ENCODE measurements around the gene U2AF2. TPM values are rescaled to one million over a fixed set of nuclear protein-coding genes. Genes with fewer than 3 reads are reported as not detected.

The U2AF2 gene
- total and polyA plus RNA-seq, 2 experiments from 2014 or later: 73.1 to 233 TPM

DNA sequence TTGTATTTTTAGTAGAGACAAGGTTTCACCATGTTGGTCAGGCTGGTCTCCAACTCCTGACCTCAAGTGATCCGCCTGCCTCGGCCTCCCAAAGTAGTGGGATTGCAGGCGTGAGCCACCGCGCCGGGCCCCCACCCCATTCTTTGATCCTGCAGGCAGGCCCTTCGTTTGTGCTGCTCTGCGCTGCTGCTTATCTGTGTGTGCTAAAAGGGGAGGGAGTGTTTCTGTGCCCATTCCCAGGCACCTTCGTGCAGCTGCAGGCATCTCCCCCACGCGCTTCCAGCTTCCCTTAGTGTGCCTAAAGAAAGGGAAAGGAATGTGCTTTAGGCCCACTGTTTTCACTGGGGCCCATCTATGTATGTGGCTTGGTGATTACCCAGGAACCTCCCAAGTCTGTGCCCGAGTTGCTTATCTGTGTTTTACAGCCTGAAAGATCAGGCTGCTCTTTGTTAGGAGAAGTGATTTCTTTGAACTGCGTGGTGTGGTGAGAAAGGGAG is 47.3 kb downstream of the U2AF2 start:
- Histone ChIP-seq H3K27ac (ENCODE audit: low read depth) (no peak overlapping the region), H3K4me3 (no peak overlapping the region), H3K27me3 (ENCODE audit: insufficient read depth) (no peaks in the 10 kb centered on the region), H3K36me3 (ENCODE audit: insufficient read depth) (no peaks in the 10 kb centered on the region), H4K20me1 (replicated peaks; ENCODE audit: insufficient read depth) (no peaks in the 10 kb centered on the region; the same call in 1 of the 2 replicates), H3K79me2 (replicated peaks; ENCODE audit: insufficient read depth) (no peaks in the 10 kb centered on the region), H3K4me2 (no peak overlapping the region), H3K9me2 (ENCODE audit: insufficient read depth) (no peaks in the 10 kb centered on the region), H2AFZ (no peak overlapping the region), H3K4me1 (ENCODE audit: insufficient read depth) (peaks cover 6% of the 10 kb centered on the region; the same call in 1 of the 2 replicates), H3F3A (replicated peaks; ENCODE audit: low read depth) (no peaks in the 10 kb centered on the region; the same call in 1 of the 2 replicates)
- no peak for ATAC-seq
- TF ChIP-seq, protein P1, sequence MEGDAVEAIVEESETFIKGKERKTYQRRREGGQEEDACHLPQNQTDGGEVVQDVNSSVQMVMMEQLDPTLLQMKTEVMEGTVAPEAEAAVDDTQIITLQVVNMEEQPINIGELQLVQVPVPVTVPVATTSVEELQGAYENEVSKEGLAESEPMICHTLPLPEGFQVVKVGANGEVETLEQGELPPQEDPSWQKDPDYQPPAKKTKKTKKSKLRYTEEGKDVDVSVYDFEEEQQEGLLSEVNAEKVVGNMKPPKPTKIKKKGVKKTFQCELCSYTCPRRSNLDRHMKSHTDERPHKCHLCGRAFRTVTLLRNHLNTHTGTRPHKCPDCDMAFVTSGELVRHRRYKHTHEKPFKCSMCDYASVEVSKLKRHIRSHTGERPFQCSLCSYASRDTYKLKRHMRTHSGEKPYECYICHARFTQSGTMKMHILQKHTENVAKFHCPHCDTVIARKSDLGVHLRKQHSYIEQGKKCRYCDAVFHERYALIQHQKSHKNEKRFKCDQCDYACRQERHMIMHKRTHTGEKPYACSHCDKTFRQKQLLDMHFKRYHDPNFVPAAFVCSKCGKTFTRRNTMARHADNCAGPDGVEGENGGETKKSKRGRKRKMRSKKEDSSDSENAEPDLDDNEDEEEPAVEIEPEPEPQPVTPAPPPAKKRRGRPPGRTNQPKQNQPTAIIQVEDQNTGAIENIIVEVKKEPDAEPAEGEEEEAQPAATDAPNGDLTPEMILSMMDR (conservative IDR thresholded peaks at IDR 0.05; ENCODE audit: low read depth in 2 of 2): no peak
- TF ChIP-seq EZH2phosphoT487 (IDR thresholded peaks at IDR 0.05; ENCODE audit: unreplicated experiment) (no peak), POLR2AphosphoS5 (IDR thresholded peaks at IDR 0.05; ENCODE audit: low read depth) (no peak), EZH2 (IDR thresholded peaks at IDR 0.05; ENCODE audit: low read depth, unreplicated experiment) (no peak), STAT1 (IDR thresholded peaks at IDR 0.05; ENCODE audit: unreplicated experiment) (no peak), JUNB (IDR thresholded peaks at IDR 0.05; ENCODE audit: unreplicated experiment) (no peak), CREB1 (CRISPR knock-in tag; IDR thresholded peaks at IDR 0.05; ENCODE audit: low read depth) (no peak)
- TF ChIP-seq, protein P2, sequence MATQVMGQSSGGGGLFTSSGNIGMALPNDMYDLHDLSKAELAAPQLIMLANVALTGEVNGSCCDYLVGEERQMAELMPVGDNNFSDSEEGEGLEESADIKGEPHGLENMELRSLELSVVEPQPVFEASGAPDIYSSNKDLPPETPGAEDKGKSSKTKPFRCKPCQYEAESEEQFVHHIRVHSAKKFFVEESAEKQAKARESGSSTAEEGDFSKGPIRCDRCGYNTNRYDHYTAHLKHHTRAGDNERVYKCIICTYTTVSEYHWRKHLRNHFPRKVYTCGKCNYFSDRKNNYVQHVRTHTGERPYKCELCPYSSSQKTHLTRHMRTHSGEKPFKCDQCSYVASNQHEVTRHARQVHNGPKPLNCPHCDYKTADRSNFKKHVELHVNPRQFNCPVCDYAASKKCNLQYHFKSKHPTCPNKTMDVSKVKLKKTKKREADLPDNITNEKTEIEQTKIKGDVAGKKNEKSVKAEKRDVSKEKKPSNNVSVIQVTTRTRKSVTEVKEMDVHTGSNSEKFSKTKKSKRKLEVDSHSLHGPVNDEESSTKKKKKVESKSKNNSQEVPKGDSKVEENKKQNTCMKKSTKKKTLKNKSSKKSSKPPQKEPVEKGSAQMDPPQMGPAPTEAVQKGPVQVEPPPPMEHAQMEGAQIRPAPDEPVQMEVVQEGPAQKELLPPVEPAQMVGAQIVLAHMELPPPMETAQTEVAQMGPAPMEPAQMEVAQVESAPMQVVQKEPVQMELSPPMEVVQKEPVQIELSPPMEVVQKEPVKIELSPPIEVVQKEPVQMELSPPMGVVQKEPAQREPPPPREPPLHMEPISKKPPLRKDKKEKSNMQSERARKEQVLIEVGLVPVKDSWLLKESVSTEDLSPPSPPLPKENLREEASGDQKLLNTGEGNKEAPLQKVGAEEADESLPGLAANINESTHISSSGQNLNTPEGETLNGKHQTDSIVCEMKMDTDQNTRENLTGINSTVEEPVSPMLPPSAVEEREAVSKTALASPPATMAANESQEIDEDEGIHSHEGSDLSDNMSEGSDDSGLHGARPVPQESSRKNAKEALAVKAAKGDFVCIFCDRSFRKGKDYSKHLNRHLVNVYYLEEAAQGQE (IDR thresholded peaks at IDR 0.05; ENCODE audit: unreplicated experiment): no peak
- peaks cover 18% of the 10 kb centered on the region for H3K27me3 Mint-ChIP-seq (ENCODE audit: insufficient read depth, low read depth, poor library complexity)
- H3K4me3 Mint-ChIP-seq: no peak overlapping the region
- no peak overlapping the region for H3K27ac Mint-ChIP-seq
- peak; percentile 22 for DNase-seq (ENCODE audit: low spot score)
- H3K36me3 Mint-ChIP-seq (ENCODE audit: low read depth): peaks cover 72% of the 10 kb centered on the region
- no peaks in the 10 kb centered on the region; the same call in 2 of the 3 replicates for H3K4me1 Mint-ChIP-seq
- H3K9me3 Mint-ChIP-seq: peaks cover 53% of the 10 kb centered on the region

DNA sequence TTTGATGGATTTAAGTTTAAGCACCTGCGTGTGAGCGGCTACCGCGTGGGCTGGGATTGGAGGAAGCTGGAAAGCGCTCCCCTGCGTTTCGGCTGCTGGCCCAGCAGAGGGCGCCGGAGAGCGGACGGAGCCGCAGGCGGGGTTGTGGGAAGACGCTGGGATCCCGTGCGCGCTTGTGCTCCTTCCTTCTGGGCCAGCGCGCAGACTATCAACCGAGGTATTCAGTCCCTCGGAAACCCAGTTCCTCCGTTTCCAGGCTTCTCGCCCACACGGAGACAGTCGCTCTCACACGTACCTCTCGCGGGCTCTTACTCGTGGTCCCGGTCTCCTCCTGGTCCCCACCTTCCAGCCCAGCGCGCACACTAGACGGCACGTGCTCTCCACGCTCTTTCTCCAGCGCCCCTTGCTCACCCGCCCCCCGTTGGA is 49.0 kb downstream of the U2AF2 start:
- peaks cover 18% of the 10 kb centered on the region for H3K27me3 Mint-ChIP-seq (ENCODE audit: insufficient read depth, low read depth, poor library complexity)
- peaks cover 69% of the 10 kb centered on the region for H3K36me3 Mint-ChIP-seq (ENCODE audit: low read depth)
- Histone ChIP-seq H3K4me2 (peak overlapping the region; percentile 38; the same call in 1 of the 2 replicates), H4K20me1 (replicated peaks; ENCODE audit: insufficient read depth) (no peaks in the 10 kb centered on the region; the same call in 1 of the 2 replicates), H3K4me3 (no peak overlapping the region), H3K27me3 (ENCODE audit: insufficient read depth) (no peaks in the 10 kb centered on the region; the same call in 1 of the 2 replicates), H3F3A (replicated peaks; ENCODE audit: low read depth) (no peaks in the 10 kb centered on the region; the same call in 1 of the 2 replicates), H3K36me3 (ENCODE audit: insufficient read depth) (no peaks in the 10 kb centered on the region), H3K4me1 (ENCODE audit: insufficient read depth) (peaks cover 6% of the 10 kb centered on the region; the same call in 1 of the 2 replicates), H2AFZ (no peak overlapping the region), H3K27ac (ENCODE audit: low read depth) (no peak overlapping the region), H3K79me2 (replicated peaks; ENCODE audit: insufficient read depth) (no peaks in the 10 kb centered on the region), H3K9me2 (ENCODE audit: insufficient read depth) (no peaks in the 10 kb centered on the region)
- no peak for TF ChIP-seq ETS1 (IDR thresholded peaks at IDR 0.05)
- TF ChIP-seq, protein P1 (conservative IDR thresholded peaks at IDR 0.05; ENCODE audit: low read depth in 2 of 2): peak; percentile 76 to 81
- no peak for TF ChIP-seq CREB1 (CRISPR knock-in tag; IDR thresholded peaks at IDR 0.05; ENCODE audit: low read depth)
- peak; percentile 86 for DNase-seq (ENCODE audit: low spot score)
- peaks cover 69% of the 10 kb centered on the region for H3K9me3 Mint-ChIP-seq
- no peak overlapping the region for H3K27ac Mint-ChIP-seq
- ATAC-seq: peak; percentile 88
- H3K4me3 Mint-ChIP-seq: no peak overlapping the region
- H3K4me1 Mint-ChIP-seq: no peaks in the 10 kb centered on the region; the same call in 2 of the 3 replicates

Data from GM23338 (cell line).